Thoracic aorta endothelial cell (primary cell): ENCODE data around the gene TMEM130. TPM values are rescaled to one million over a fixed set of nuclear protein-coding genes. Genes with fewer than 3 reads are reported as not detected.

Experiments used
- small RNA-seq: library from RNA; depleted of rRNA; stranded (forward); fragments of <200 nt; gene quantifications from one replicate; pipeline ENCODE3, GENCODE V24; 2012
- total RNA-seq: library from RNA; depleted of rRNA; stranded (reverse); fragments of >200 nt; gene quantifications from 2 replicates; pipeline ENCODE4 v1.2.3, GENCODE V29; 2012

The TMEM130 gene
- not detected in 2 replicates for total RNA-seq

DNA sequence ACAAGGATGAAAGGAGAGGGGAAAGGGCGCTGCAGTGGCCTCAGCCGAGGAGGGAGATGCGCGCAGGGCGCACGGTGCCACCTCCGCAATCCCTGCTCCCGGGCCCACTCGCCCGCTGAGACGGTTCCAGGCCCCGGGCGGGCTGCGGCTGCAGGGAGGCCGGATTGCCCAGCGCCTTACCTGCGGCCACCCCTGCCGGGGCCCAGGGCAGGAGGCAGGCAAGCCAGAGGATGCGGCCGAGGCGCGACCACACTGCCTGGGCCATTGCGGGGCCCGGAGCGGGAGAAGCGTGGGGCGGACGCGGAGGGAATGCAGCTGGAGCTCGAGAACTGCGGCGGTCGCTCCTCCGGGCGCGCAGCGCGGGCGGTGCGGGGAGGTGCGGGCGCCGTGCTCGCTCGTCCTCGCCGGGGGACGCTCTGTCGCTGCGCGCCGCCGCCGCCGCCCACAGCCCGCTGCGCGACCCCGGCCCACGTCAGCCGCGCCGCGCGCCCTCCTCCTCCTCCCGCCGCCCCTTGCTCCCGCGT is at the start of gene TMEM130:
Gene TMEM130 (minus strand): TSS at position 418 of the 524 bp plus-strand sequence. CDS start 153 bp downstream, at position 265.

DNA sequence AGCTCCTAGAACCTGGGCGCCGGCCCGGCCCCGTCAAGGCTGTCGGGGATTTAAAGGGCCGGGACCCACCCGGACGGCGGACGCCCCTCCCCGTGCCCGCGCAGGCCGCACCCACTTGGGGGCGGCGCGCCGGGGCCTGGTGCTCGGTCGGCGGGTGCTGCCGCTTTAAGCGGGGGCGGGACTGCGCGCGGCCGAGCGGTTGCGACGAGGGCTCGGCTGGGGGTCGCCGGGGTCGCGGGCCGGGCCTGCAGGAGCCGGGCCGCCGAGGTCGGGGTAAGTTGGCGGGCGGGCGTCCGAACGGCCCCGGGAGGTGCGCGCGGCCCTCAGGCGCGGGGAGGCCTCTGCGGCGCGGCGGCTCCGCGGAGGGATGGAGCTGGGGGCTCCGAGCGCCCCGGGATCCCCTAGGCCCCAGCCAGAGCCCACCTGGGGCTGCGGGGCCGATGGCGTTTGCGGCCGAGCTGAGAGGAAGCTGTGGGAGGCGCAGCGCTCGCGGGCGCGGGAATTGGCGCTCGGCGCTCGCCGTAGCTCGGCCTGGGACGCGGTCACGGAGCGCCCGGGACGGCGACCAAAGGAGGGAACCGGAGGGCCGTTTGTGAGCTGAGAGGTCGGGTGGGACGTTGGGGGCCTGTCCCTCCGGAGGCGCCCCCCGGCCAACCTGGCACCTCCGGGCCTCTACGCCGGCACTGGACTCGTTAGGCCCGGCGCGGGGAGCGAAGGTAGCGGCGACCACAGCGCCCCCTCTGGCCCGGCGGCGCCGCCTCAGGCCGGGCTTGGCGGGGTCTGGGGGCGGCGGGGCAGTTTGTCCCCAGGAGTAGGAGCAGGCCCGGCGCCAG is 8.8 kb upstream of the TMEM130 start, which contains the start of gene TRRAP:
Gene TRRAP (plus strand): TSS at position 168 of the 833 bp plus-strand sequence. CDS start 2,619 bp downstream, outside the sequence.

Small RNAs within 50 kb of the gene (small RNA-seq; reads per million reads assigned to genes)
- 15.7 reads per million, percentile 95 among the genes with 10 or more reads in this experiment for gene MIR3609

Other genes starting within 250 kb of the TMEM130 start
- gene TRRAP, start 8.5 kb upstream of the TMEM130 start, total RNA-seq = 28.5 and 36.6 TPM in 2 replicates